GM10847 (cell line): ENCODE measurements around the gene SLC35A3.

Experiments used
- POLR2A ChIP-seq: IDR thresholded peaks from 2 replicates; pipeline ENCODE4 v1.6.1; 2011; ENCODE audit not compliant: insufficient read length; ENCODE audit errors: extremely low read depth

Gene SLC35A3

DNA sequence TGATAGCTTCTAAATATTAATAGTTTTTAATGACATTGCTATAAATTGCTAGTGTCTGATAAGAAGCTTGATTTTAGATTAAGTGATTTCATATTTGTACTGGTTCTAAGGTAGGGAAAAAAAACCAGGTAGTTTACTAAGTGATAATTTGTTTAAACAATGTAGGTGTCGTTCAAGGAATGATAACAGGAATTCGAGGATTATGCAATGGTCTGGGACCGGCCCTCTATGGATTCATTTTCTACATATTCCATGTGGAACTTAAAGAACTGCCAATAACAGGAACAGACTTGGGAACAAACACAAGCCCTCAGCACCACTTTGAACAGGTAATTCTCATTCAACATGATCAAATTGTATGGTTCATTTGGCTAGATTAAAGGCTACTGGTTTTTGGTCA lies 110.5 kb downstream of the SLC35A3 start:
- no peak for TF ChIP-seq POLR2A
